HG03342 (cell line): ENCODE data around the gene C6orf132.
"Not testable (repeated sequence)": the region's sequence is repeated elsewhere in the genome, so short reads cannot be mapped to it uniquely, and the experiment has no call there.

Experiments
- ATAC-seq: cut with Tn5 transposase; IDR thresholded peaks from one replicate; pipeline ENCODE4 v1.9.1; 2021; ENCODE audit warnings: mild to moderate bottlenecking, moderate library complexity; ENCODE audit not compliant: unreplicated experiment

Gene C6orf132

DNA sequence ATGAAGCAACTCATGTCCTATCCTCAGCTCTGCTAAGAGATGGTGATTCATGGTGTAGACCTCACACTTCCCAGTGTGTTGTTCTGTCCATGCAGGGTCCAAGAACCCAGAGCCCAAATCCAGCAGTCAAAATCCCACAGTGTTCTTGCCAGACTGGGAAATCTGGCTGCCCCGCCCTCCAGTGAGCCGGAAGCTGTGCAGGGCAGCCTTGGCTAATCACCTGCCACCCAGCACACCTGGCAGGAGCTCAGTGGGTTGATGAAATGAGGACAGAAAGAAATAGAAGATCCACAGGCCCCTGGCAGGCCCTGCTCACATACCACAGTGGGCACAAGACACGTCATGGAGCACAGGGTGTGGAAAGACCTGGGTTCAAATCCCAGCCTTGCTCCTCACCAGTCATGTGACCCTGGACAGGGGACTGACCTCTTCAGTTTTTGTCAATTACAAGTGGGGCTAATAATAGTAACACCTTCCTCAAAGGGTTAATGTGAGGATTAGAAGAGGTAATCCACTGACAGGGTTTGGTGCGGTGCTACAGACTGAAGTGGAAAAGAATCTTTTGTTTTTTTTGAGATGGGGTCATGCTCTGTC lies 17.1 kb upstream of the C6orf132 start:
- no peak for ATAC-seq

DNA sequence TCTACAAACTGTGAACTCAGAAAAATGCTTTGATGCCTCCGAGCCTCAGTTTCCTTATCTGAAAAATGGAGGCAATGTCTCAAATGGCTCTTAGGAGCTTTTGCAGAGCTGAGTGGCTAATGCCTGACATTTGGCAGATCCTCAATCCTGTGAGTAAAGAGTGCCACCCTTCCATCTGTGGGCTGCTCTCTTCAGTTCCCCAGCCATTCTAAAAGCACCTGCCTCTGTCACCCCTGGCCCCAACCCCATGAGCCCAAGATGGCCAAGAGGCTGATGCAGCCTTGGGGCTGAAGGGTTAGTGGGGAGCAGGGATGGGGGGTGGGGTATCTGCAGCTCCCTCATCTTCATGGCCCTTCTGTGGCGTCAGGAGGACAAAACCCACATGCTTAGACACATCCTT lies 16.2 kb upstream of the C6orf132 start:
- no peak for ATAC-seq

DNA sequence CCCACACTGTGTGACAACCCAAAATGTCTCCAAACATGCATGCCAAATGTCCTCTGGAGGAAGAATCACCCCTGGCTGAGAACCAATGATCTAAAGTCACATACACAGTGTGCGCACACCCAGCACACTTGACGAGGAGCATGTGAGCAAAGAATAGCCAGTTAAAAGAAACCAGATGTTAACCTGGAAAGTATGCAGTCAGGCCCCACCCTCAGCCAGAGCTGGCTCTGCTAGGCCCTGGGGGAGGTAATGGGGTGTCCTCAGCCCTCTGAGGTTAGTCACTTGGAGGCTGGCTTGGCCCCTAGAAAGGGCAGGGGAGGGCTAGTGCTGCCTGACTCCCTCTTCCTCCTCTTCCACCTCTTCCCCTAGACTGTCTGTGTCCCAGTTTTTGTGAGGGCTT lies 15.6 kb upstream of the C6orf132 start:
- no peak for ATAC-seq

DNA sequence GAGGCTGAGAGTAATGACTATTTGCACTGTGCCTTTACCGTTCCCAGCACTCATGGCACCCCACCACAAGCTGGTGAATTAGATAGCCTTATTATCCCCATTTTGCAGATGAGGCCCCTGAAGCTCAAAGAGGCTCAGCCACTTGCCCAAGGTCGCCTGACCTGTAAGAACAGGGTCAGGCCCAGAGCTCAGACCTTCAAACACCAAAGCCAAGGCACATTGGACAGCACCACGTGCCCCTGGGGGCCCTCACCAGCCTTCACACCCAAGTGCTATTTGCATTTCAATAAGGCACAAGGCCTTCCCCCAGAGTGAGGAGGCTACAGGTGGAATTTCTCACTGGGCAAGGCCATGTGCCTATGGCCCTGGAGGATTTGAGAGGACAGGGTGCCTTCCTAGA lies 14.2 kb upstream of the C6orf132 start:
- ATAC-seq, result no peak

DNA sequence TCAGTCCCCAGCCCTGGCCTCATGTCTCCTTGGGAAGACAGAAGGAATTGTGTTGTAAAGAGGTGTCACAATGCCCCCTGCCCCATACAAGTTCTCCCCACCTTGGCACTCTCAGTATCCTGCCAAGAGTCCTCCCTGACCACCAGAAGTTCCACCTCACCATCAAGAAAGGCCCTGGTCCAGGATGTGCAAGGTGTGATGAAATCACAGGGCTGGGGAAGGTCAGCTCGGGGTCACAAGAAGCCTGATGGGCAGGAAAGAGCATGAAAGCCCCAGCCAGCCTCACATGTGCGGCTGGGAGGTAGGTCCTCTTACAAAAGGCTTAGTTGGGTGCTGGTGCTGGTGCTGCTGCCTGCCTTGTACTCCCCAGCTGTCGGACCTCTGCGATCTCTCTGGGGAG lies 12.9 kb upstream of the C6orf132 start:
- no peak for ATAC-seq

DNA sequence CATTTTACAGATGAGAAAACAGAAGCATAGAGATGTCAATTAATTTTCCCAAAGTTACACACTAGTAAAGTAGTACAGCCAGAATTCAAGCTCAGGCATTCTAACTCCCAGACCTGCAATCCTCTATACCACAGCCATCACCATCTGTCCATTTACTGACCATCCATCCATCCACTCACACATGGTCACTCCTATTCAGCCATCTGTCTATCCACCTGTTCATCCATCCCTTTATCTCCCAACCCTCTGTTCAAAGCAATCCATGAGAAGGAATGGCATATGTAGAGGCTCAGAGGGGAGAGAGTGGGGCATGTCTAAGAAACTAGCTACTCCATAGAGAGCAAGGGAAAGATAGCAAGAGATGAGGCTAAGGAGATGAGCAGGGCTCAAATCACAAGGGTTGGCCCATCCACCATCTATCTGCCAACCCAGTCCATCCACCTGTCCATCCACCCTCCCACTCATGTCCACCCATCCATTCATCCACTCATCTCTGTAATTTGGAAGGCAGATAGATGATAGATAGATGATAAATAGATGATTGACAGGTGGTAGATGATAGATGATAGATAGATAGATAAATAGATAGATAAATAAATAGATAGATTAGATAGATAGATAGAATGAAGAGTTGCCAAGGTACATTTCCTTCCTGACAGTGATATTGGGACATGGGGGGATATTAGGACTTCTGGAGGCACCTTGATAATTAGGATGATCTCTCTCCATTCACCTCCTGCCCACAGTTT lies 12.2 kb upstream of the C6orf132 start:
- no peak for ATAC-seq

DNA sequence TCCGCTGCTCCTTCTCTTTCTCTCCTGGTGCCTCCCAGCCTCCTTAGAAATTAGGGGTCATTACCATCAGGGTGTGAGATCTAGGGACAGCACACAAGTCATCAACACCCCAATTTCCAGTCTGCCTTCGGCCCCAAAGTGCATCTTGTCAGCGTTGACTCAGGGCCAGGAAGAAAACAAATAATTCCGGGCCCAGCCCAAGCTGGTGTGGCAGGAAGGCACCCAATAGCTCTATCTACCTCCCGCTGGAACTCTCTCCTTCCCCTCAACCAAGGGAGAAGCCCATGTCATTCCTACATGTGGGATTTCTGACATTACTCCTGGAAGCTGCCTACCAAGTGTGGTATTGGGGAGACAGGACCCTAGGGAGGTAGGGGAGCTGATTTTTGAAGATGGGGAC lies 11.5 kb upstream of the C6orf132 start:
- no peak for ATAC-seq

DNA sequence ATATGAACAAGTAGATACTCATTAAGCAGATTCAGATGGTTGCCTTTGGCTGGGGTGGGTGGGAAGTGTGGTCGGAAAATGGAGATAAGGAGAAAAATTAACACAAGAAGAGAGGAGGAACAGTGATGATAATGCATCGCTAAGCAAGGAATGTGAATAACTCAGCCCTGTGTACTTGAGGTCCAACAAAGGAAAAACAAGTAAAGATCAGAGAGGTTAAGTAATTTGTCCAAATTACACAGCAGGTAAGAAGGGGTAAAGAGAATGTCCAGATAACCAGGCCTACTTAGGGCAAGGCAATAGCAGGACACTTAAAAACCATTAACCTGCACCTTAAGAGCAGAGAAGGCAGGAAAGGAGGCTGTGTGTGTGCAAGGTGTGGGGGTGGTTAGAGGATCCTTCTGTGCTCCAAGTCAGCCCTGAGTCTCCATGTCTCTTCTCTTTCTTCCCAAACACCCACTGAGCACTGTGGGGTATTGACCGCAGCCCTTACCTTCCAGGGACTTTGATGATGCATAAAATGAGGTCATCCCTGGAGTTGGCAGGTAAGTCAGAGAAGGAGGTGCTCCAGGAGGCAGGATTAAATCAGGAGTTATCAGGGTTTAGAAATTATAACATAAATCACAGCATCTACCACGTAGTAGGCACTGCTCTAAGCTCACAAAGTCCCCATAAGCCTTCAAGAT lies 10.3 kb upstream of the C6orf132 start:
- not testable (repeated sequence) for ATAC-seq

DNA sequence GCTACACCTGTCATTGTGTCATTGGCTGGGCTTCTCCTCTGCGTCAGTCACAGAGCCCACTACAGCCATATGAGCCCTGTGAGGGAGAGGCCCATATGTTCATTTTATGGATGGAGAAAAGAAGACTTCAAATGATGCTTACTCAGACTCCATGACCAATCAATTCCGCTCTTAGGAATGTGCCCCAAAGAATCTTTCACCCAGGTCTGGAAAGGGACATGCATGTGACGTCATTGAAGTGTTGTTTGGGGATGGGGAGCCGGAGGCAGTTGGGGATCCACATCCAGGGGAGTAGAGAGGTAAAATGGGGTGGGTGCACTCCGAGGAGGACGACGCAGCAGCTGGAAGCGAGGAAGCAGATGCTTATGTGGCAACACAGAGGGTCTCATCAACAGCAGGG lies 9.6 kb upstream of the C6orf132 start:
- ATAC-seq, result no peak

DNA sequence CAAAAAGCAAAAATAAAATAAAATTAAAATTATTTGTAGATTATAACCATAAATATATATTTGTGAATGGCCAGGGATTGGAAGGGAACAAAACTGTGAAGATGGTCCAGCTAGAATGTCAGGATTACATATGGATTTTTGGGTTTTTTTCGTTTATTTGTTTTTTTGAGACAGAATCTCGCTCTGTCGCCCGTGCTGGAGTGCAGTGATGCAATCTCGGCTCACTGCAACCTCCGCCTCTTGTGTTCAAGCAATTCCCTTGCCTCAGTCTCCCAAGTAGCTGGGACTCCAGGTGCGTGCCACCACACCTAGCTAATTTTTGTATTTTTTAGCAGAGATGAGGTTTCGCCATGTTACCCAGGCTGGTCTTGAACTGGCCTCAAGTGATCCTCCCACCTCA lies 7.8 kb upstream of the C6orf132 start:
- ATAC-seq, result no peak

DNA sequence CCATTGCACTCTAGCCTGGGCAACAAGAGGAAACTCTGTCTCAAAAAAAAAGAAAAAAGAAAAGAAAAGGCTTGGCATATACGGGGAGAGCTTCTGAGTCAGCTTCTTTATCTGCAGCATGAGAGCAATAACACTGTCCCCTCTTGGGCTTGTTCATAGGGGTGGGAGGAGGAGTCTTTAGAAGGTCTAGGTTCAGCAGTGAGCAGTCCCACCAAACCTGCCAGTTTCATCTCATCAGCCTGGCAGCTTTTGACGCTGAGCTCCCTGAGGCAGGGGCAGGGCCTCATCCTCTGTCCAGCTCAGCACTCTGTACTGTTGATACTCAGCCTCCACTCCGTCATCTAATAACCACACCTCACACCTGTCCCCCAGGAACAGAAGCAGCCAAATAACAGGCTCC lies 5.6 kb upstream of the C6orf132 start:
- no peak for ATAC-seq

DNA sequence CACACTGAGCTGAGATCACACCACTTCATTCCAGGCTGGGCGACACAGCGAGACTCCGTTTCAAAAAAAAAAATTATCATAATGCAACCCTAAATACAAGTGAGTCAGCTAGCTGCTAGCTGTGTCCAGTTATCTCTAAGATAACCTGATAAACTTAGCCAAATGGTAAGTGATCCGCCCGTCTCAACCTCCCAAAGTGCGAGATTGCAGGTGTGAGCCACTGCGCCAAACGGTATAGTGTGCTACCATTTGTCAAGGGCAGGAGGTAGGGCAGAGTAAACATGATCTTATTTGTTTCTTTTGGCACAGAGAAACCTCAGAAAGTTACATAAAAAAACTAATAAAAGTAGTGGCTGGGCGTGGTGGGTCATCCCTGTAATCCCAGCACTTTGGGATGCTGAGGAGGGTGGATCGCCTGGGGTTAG lies 4.7 kb upstream of the C6orf132 start:
- ATAC-seq, result no peak

DNA sequence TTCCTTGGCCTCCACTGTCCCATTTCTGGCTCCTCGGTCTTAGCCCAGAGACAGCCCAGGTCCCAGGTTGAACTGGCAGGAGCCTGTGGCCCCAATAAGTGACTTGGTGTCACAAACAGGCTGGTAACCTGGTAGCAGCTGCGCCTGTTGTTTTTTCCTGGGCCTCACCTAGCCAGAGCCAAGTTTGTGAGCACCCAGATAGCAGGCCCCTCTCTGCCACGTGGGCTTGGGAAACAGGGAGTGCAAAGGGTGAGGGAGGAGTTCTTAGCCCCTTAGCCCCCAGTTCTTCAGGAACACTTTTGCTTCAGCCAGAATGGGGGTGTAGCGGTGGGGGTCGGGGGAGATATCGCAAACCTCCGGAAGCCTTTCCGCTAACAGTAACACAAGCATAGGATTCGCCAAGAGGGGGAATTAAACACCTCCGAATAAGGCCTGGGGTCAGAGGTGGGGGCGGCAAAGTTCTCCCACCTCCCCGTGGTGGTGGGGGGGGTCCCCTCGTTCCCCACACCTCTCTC lies 760 bp downstream of the C6orf132 start:
- no peak for ATAC-seq

DNA sequence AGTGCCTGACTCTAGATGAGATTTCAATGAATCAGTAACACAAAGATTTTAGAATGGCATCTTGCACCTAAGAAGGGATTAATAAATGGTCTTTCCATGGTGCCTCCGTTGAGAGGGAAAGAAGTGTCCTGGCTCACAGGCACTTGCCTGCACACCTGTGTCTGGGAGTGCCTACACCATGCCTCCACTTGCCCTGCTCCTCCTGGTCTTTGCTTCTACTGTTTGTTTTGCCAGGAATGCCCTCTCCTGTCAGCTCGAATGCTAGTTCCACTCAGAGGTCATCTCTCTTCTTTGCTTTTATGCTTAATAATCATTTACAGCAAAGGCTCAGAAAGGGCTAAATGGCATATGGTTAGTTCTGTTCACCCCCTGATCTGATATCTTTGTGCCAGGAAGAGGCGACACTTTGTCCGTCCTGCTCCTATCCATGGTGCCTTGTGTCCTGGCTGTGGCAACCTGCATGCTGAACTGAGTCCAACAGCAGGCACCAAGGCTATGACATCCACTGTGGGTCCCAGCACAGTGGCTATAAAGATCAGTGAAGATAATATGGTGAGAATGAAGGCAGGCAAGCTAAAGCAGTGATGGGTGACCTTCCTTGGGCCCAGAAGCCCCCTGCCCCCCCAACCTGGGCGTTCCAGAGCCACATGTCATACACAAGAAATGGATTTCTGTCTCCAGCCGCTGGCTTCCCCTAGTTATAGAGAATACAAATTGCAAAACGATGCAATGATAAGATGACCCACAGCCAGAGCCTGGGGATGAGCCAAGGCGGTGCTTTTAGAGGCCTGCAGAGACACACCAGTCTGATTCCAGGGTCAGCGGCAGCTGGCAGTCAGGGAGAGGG lies 1.4 kb downstream of the C6orf132 start:
- no peak for ATAC-seq

DNA sequence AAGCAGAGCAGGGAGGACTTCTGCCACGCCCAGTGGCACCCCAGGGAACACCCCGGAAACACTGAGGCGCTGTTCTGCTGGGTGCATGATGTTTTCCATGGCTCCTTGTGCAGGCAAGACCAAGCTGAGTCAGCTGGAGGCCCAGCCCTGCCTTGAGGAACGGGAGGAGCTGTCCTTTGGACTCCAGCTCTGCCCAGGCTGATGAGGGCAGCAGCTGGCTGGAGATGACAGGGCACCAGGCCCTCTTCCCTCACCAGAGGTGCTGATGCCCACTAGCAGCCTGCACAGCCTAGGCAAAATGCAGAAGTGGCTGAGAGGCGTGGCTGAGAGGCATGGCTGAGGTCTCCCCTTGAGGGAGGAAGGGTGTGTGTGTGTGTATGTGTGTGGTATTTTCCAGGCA lies 2.4 kb downstream of the C6orf132 start:
- no peak for ATAC-seq

DNA sequence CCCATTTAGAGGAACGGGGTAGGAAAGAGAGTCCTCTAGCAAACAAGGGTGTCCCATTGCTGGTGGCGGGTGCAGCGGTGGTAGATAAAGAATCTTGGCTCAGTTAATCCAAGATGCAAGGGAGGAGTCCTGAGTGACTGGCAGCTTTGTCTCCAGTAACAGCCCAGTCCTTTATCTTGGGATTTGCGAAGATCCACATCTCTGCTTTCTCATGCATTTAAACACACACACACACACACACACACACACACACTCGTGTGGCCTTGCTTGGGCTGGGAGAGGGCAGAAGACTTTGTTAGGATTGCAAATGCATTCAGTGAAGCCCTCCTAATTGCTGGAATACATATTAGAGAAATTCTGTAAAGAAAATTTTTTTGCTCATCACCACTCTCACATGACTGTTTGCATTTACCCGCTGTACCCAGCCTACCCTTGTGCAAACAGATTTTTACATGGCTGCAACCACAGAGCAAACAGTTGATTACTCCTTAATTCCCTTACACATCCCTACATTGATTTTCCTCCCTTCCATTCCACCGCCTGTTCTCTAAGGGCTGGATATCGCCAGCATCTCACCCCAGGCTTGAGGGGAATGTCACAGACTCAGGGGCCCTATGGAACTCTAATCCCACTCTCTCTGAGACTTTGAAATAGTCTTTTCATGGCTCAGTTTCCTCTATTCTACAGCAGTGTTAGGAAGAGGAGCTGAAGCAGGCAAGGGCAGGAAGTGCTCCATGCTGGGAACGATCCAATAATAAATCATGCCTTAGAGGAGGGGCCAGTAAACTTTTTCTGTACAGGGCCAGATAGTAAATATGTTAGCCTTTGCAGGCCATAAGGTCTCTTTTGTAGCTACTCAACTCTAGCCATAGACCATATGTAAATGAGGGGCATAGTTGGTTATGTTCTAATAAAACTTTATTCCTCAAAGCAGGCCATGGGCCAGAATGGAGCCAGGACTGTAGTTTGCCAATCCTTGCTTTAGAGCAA lies 3.5 kb downstream of the C6orf132 start:
- ATAC-seq, result no peak

DNA sequence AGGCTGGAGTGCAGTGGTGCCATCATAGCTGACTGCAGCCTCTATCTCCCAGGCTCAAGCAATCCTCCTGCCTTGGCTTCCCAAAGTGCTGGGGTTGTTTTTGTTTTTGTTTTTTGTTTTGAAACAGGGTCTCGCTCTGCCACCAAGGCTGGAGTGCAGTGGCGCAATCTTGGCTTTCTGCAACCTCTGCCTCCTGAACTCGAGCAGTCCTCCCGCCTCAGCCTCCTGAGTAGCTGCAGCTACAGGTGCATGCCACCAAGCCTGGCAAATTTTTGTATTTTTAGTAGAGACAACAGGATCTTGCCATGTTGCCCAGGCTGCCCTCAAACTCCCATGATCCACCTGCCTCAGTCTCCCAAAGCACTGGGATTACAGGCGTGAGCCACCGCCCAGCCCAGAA lies 4.2 kb downstream of the C6orf132 start:
- ATAC-seq, result no peak

DNA sequence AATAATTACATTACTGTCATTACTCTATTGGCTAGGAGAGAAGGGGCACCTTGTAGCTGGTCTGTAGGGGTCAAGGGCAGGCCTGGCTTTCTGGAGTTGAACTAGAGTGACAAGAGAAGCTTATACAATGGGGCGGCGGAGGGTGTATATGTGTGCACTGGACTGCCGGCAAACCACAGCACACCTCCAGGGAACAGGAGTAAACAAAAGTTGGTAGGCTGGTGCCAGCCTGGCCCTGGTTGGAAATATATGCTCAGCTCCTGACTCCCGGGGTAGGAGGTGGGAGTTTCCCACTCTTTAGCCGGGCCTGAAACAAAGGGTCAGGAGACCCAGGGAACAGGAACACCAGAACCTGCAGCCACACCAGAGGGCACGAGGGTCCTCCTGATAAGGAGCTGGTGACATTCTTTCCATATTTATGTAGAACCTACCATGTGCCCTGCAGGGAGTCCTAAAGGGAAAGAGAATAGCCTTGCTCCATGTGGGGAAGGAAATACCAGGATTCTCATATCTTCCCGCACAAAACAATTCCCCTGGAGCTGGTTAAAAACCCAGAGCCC lies 5.1 kb downstream of the C6orf132 start:
- no peak for ATAC-seq

DNA sequence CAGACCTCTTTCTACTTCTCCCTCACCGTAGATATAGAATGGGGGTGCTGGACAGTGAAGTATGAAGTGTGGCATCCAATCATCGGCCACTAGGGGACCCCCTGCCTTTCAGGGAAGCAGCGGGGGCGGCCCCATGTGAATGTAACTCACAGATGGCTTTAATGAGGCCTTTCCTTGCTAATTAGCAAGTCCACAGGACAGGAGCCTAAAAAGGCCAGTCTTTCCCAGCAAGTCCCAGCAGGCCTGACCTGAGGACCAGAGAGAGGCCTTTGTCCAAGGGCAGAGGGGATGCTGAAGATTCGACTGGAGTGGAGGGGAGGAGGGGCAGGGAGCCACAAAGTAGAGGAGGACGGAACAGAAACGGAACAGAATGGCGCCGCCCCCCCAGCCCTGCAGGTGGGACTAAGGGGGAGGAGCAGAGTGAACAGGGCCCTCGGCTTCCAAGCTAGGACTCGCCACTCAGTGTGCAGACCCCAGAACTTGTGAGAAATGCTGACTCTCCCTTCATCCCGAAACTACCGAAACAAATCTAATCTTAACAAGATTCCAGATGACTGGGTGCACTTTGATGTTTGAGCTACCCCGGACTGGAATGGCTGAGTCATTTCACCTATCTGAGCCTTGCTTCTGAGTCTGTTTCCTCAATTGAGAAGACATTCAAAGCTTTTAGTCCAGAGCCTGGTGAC lies 5.8 kb downstream of the C6orf132 start:
- no peak for ATAC-seq
